Epithelial cell of proximal tubule (primary cell): ENCODE measurements around the gene TAS1R2. TPM values are rescaled to one million over a fixed set of nuclear protein-coding genes. Genes with fewer than 3 reads are reported as not detected.
A peak's percentile ranks its signal among the peaks of the same experiment; 100 is the strongest.

ENCODE experiments used
- DNase-seq: peaks from one replicate; pipeline ENCODE4 v3.0.0-alpha.2; 2011; ENCODE audit warnings: low read depth
- H3K4me3 ChIP-seq: 2 replicates; pipeline ENCODE4 v1.5.1; 2011; ENCODE audit warnings: low read depth, mild to moderate bottlenecking, low read length
- CTCF ChIP-seq: conservative IDR thresholded peaks from 2 replicates; pipeline ENCODE4 v1.5.1; 2012; ENCODE audit warnings: low read depth, mild to moderate bottlenecking, low read length
- total RNA-seq: library from RNA; depleted of rRNA; stranded (reverse); fragments of >200 nt; gene quantifications from 2 replicates; pipeline ENCODE4 v1.2.3, GENCODE V29; 2015

TAS1R2 gene
- total RNA-seq, 1 donor from 2014 or later = not detected

GRCh38 chr1:18879791-18880309 lies 20.4 kb upstream of the TAS1R2 start:
- TF ChIP-seq CTCF = no peak
- DNase-seq = no peak
- no peak overlapping the region for H3K4me3 ChIP-seq

- no peak for TF ChIP-seq CTCF
- no peak overlapping the region for H3K4me3 ChIP-seq
- no peak for DNase-seq
Observed at GRCh38 chr1:18879215-18879790, 19.8 kb upstream of the TAS1R2 start.

- TF ChIP-seq CTCF = no peak
- DNase-seq = no peak
- no peak overlapping the region for H3K4me3 ChIP-seq
Observed at GRCh38 chr1:18878538-18879214, 19.2 kb upstream of the TAS1R2 start.

GRCh38 chr1:18877282-18877681 lies 17.8 kb upstream of the TAS1R2 start:
- no peak for TF ChIP-seq CTCF
- DNase-seq = no peak
- no peak overlapping the region for H3K4me3 ChIP-seq

- DNase-seq = no peak
- TF ChIP-seq CTCF = no peak
Observed at GRCh38 chr1:18876210-18876609, 16.8 kb upstream of the TAS1R2 start.

GRCh38 chr1:18875796-18876128 lies 16.3 kb upstream of the TAS1R2 start:
- DNase-seq = no peak
- TF ChIP-seq CTCF = no peak
- H3K4me3 ChIP-seq = no peak overlapping the region

More at GRCh38 chr1:18876210-18876609, 16.8 kb upstream of the TAS1R2 start:
- H3K4me3 ChIP-seq = no peak overlapping the region

GRCh38 chr1:18875107-18875795 lies 15.8 kb upstream of the TAS1R2 start:
- peak; percentile 81 for TF ChIP-seq CTCF
- H3K4me3 ChIP-seq = no peak overlapping the region
- DNase-seq = no peak
